Activated CD4-positive, alpha-beta T cell treated with anti-CD3 and anti-CD28 coated beads, Interleukin-2, amount 50 U/mL, for 48 hours (primary cell): ENCODE measurements around the gene FGF18.
"Not testable (repeated sequence)": the region's sequence is repeated elsewhere in the genome, so short reads cannot be mapped to it uniquely, and the experiment has no call there.

Experiments used
- DNase-seq, 2 experiments: peaks; one replicate each; pipeline ENCODE4 v3.0.0-alpha.2; 2020

FGF18 gene

GRCh38 chr5:171418982-171419687, at the start of gene FGF18:
FGF18 (plus strand) TSS chr5:171419647; CDS start chr5:171420200, 553 bp downstream.
- peak; percentile 39 to 53 for DNase-seq

- no peak for DNase-seq
Observed at GRCh38 chr5:171369898-171370297, 49.5 kb upstream of the FGF18 start.

GRCh38 chr5:171370881-171371280, 48.6 kb upstream of the FGF18 start:
- DNase-seq: not testable (repeated sequence)

DNA sequence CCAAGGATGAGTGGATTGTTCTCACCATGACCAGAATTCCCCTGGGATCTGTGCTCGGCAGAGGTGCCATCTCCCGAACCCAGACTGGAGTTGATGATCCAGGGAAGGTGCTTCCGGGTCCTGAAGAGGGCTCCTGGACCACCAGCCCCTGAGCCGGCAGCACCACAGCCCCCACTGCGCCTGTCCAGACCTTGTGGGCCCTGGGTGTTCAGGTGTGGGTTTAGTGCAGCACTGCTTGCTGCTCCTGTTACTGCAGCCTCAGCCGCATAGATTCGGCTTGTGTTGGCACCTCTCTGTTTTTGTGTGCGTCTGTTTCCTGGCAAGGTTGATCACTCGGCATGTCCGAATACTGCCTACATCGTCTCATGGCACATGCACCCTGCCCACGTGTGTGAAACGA, 48.1 kb upstream of the FGF18 start:
- DNase-seq: no peak

GRCh38 chr5:171379961-171380360, 39.5 kb upstream of the FGF18 start:
- no peak for DNase-seq

- DNase-seq: not testable (repeated sequence)
Observed at GRCh38 chr5:171384416-171384815, 35.0 kb upstream of the FGF18 start.

- not testable (repeated sequence) for DNase-seq
Observed at GRCh38 chr5:171384999-171385398, 34.4 kb upstream of the FGF18 start.

GRCh38 chr5:171386006-171386671, 33.3 kb upstream of the FGF18 start:
- DNase-seq: no peak

GRCh38 chr5:171386861-171387344, 32.5 kb upstream of the FGF18 start:
- peak in 1 of 2 experiments; percentile 25 for DNase-seq

DNA sequence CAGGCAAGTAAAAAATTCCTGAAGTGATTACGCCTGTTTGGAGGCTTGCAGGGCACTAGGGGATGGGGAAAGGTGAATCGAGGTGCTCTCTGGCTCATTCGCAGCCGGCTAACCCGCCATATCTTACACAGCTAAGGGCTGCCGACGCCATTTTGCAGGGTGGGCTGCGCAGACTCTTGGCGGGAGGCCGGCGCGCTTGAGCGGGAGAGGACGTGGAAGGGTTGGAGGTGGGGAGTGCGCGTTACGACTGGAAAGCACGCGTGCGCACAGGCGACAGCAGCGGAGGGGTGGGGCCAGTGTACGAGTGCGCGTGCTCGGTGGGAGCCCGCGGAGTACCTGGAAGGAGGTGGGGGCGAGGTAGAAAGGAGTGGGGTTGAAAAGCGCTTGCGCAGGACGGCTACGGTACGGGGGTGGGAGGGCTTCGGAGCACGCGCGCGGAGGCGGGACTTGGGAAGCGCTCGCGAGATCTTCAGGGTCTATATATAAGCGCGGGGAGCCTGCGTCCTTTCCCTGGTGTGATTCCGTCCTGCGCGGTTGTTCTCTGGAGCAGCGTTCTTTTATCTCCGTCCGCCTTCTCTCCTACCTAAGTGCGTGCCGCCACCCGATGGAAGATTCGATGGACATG, 32.0 kb upstream of the FGF18 start, which contains the start of gene NPM1:
NPM1 (plus strand) TSS at position 505 of the 625 bp plus-strand sequence; CDS start at position 605, 100 bp downstream.
- DNase-seq: peak; percentile 96 to 97

DNA sequence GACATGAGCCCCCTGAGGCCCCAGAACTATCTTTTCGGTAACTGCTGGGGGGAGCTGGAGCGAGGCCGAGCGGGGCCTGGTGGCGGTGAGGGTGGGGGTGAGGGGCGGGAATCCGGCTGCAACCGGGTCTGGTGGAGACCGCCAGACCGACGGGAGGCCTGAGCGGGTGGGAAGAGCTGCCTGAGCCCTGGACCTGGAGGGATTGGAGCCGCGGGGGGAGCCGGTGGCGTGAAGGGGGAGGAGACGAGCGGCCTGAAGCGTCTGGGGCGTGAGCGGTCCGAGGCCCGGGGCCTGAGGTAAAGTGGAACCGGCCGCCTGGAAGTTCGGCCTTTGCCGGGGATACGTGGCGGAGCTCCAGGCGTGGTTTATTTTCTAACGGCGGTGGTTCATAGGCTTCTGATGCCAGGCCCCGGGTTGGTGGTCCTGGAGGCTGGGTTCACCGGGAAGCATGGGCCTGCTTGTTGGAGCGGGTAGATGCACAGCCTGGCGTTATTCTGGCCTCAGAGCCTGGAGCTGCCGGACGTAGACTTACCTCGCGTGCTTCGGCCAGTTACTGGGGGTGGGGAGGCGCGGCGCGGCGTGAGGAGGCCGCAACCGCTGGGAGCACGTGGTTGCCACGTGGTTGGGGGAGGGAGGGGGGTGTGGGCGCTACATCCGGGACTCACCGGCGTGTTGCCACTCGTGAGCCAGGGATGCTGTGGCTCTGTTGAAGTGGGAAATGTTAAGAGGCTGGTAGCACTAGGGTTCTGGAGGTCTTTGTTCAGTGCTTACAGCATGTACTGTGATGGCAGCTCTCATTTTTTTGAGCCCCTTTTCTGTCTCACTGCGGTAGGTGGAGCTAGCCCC, 31.3 kb upstream of the FGF18 start:
- peak; percentile 84 to 87 for DNase-seq

DNA sequence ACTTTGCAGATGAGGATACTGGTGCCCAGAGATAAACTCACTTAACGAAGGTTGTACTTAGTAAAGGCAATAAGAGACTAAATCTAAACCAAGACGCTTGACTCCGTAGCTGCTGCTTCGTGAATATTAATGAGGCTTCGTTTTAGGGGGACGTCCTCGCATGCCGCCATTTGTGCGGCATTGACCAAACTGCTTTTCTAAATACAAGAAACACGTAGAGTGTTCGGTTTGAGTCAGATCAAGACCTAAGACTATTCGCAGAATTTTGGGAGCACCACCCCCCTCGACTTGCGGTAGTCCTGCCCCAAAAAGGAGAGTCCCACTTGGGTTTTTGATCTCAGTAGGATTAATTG, 30.7 kb upstream of the FGF18 start:
- DNase-seq: peak; percentile 55 to 65

GRCh38 chr5:171390883-171391677, 28.4 kb upstream of the FGF18 start:
- no peak for DNase-seq

DNA sequence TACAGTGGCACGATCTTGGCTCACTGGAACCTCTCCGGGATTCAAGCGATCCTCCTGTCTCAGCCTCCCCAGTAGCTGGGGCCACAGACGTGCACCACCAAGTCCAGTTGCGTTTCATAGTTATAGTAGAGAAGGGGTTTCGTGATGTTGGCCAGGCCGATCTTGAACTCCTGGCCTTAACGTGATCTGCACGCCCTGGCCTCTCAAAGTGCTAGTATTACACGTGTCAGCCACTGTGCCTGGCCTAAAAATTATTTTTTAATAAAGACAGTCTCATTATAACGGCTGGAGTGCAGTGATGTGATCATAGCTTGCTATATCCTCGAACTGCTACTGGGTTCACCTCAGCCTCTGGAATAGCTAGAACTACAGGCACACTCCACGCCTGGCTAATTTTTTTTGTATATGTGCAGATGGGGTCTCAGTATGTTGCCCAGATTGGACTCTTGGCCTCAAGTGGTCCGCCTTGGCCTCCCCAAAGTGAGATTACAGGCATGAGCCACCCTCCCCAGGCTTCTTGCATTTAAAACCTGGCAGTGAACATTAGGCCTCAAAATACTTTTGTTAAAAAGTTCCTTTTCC, 27.4 kb upstream of the FGF18 start:
- DNase-seq: no peak

GRCh38 chr5:171392585-171393159, 26.8 kb upstream of the FGF18 start:
- no peak for DNase-seq

- DNase-seq: no peak
Observed at GRCh38 chr5:171395042-171395441, 24.4 kb upstream of the FGF18 start.

DNA sequence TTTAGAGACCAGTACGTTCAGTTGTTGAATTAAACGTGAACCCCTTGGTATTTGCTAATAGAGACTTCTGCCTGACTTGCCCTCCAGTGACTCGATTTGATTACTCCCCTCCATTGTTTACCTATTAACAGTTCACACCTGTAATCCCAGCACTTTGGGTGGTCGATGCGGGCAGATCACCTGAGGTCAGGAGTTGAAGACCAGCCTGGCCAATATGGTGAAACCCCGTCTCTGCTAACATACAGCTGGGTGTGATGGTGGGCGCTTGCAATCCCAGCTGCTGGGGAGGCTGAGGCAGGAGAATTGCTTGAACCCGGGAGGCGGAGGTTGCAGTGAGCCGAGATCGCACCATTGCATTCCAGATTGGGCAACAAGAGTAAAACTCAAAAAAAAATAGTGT, 22.9 kb upstream of the FGF18 start:
- DNase-seq: not testable (repeated sequence)

- no peak for DNase-seq
Observed at GRCh38 chr5:171397190-171397589, 22.3 kb upstream of the FGF18 start.

DNA sequence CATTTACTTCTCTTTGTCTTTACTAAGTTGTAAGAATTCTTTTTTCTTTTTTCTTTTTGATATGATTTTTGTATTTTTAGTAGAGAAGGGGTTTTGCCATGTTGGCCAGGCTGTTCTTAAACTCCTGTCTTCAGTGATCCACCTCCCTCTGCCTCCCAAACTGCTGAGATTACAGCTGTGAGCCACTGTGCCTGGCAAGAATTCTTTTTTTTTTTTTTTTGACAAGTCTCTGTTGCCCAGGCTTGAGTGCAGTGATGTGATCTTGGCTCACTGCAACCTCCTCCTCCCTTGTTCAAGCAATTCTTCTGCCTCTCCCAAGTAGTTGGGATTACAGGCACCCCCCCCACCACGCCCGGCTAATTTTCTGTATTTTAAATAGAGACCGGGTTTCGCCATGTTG, 21.8 kb upstream of the FGF18 start:
- no peak for DNase-seq

- DNase-seq: not testable (repeated sequence)
Observed at GRCh38 chr5:171398660-171399059, 20.8 kb upstream of the FGF18 start.

DNA sequence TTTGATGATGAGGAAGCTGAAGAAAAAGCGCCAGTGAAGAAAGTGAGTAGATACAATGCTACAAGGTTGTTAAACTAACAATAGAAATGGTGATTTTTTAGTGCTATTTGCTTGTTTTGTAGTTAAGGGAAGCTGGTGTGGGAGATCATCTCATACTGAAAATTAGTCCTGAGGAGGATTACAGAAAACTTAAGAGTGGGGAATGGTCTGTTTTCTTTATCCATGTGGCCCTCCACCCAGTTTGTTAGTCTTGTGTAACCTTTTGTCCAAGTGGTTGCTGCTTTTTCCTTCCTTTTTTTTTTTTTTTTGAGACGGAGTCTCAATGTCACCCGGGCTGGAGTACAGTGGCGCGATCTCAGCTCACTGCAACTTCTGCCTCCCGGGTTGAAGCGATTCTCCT, 19.3 kb upstream of the FGF18 start:
- no peak for DNase-seq
